ENCODE measurements around the gene CCHCR1. TPM values are rescaled to one million over a fixed set of nuclear protein-coding genes. Genes with fewer than 3 reads are reported as not detected.
"Not testable (repeated sequence)": the region's sequence is repeated elsewhere in the genome, so short reads cannot be mapped to it uniquely, and the experiment has no call there.

CCHCR1 gene
- total RNA-seq, 1 experiment from 2014 or later, result 130 TPM

- DNase-seq (ENCODE audit: low read depth), result no peak
- in situ Hi-C loops (cut with HindIII; ENCODE audit: low pct_unique_long_range_greater_than_20kb, low sequenced_read_pairs), result no loop called here
Measured at GRCh38 chr6:31168606-31169005, 11.0 kb upstream of the CCHCR1 start.

GRCh38 chr6:31165986-31166385, 8.4 kb upstream of the CCHCR1 start:
- DNase-seq (ENCODE audit: low read depth), result no peak
- in situ Hi-C loops (cut with HindIII; ENCODE audit: low pct_unique_long_range_greater_than_20kb, low sequenced_read_pairs), result no loop called here

DNA sequence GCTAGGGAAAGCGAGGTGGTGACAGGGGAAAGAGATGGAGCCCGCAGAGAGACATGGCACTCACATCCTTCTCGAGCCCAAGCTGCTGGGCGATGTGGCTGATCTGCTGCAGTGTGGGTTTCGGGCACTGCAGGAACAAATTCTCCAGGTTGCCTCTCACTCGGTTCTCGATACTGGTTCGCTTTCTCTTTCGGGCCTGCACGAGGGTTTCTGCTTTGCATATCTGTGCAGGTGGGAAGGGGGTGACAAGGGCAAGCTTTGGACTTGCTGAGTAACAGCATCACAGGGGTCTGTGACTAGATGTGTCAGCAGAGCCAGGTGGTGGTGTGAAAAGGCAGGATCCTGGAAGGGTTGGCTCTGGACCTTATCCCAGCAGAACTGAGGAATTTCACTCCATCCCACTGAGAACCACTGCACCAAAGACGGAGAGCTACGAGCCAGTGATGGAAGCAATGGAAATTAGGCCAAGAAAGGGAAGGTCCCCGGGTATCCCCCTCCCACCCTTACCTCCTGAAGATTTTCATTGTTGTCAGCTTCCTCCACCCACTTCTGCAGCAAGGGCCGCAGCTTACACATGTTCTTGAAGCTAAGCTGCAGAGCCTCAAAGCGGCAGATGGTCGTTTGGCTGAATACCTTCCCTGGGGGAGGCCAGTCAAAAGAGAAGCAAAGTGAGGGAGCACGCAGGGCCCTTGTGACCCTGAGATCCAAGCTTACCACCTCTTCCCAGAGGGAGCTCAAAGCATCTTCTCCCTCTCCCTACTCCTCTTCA, 7.6 kb upstream of the CCHCR1 start:
- in situ Hi-C loops (cut with HindIII; ENCODE audit: low pct_unique_long_range_greater_than_20kb, low sequenced_read_pairs); DNase-seq (ENCODE audit: low read depth): not testable (repeated sequence)

DNA sequence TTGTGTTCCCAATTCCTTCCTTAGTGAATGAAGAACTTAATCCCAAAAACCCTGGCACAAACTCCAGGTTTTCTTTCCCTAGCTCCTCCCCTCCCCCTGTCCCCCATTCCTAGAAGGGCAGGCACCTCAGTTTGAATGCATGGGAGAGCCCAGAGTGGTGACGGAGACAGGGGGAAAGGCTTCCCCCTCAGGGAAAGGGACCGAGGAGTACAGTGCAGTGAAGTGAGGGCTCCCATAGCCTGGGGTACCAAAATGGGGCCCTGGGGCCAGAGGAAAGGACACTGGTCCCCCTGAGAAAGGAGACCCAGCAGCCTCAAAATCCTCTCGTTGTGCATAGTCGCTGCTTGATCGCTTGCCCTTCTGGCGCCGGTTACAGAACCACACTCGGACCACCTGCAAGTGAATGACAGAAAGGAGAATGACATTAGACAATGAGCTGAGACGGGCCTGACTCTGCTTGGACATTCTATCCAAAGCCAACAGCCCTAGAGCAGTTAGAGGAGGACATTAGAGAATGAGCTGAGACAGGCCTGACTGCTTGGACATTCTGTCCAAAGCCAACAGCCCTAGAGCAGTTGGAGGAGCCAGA, 7.0 kb upstream of the CCHCR1 start:
- in situ Hi-C loops (cut with HindIII; ENCODE audit: low pct_unique_long_range_greater_than_20kb, low sequenced_read_pairs), result not testable (repeated sequence)

GRCh38 chr6:31163922-31164321, 6.3 kb upstream of the CCHCR1 start:
- DNase-seq (ENCODE audit: low read depth), result no peak
- in situ Hi-C loops (cut with HindIII; ENCODE audit: low pct_unique_long_range_greater_than_20kb, low sequenced_read_pairs), result no loop called here

More for the DNA sequence above, 7.0 kb upstream of the CCHCR1 start:
- not testable (repeated sequence) for DNase-seq (ENCODE audit: low read depth)

DNA sequence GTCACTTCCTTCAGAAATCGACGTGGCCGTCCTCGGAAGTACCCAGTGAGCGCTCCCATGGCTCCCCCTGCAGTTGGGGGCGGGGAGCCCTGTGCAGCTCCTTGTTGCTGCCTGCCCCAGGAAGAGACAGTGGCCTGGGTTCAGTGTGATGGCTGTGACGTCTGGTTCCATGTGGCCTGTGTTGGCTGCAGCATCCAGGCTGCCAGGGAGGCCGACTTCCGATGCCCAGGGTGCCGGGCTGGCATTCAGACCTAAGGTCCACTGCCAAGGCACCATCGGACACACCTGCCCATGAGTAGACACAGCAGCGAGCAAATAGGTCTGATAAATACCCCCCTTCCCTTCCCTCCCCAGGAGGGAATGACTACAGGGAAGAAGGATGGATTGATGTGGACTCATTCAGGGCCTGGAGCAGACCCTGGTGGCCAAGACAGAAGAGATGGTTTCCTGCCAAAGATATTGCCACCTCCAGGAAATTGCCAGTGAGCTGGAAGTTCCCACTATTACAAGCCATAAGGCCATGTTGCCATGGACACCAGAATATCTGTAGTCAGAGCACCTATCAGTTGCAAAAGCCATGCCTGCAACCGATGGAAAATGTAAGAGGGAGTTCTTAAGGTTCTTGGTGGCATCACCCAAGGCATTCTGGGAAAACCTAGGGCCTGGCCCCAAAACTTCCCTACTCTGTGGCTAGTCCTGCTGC, 5.0 kb upstream of the CCHCR1 start:
- in situ Hi-C loops (cut with HindIII; ENCODE audit: low pct_unique_long_range_greater_than_20kb, low sequenced_read_pairs), result no loop called here
- no peak for DNase-seq (ENCODE audit: low read depth)

DNA sequence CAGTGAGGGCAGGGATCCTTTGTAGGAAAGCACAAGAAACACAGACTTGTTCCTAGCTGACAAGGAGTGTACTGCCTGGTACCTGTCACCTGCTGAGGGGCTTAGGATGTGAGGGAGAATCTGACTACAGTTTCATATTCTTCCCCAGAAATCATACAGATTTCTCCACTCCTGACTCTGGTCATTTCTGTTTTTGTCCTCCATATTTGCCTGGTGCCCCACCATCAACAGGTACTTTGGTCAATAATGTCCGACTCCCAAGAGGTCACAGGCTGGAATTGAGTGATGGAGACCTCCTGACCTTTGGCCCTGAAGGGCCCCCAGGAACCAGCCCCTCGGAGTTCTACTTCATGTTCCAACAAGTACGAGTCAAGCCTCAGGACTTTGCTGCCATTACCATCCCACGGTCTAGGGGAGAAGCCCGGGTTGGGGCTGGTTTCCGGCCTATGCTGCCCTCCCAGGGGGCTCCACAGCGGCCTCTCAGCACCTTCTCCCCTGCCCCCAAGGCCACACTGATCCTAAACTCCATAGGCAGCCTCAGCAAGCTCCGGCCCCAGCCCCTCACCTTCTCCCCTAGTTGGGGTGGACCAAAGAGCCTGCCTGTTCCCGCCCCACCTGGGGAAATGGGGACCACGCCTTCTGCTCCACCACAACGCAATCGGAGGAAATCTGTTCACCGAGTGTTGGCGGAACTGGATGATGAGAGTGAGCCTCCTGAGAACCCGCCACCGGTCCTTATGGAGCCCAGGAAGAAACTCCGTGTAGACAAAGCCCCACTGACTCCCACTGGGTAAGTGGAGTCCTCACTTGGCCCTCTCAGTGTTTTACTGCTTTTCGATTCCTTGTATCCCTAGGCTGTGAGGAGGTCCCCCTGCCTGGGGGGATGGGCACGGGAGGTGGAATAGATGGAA, 3.9 kb upstream of the CCHCR1 start:
- no peak for DNase-seq (ENCODE audit: low read depth)
- in situ Hi-C loops (cut with HindIII; ENCODE audit: low pct_unique_long_range_greater_than_20kb, low sequenced_read_pairs), result no loop called here

GRCh38 chr6:31158863-31159855, 1.6 kb upstream of the CCHCR1 start:
- peak; percentile 55 for DNase-seq (ENCODE audit: low read depth)
- in situ Hi-C loops (cut with HindIII; ENCODE audit: low pct_unique_long_range_greater_than_20kb, low sequenced_read_pairs), result no loop called here

- peak; percentile 100 for DNase-seq (ENCODE audit: low read depth)
- in situ Hi-C loops (cut with HindIII; ENCODE audit: low pct_unique_long_range_greater_than_20kb, low sequenced_read_pairs), result no loop called here
Measured at GRCh38 chr6:31158140-31158862, 699 bp upstream of the CCHCR1 start, which contains the start of gene TCF19. TSS of gene TCF19 (plus strand) at chr6:31158589. CDS start at chr6:31159470, 881 bp downstream.

GRCh38 chr6:31156641-31157040, 961 bp downstream of the CCHCR1 start:
- in situ Hi-C loops (cut with HindIII; ENCODE audit: low pct_unique_long_range_greater_than_20kb, low sequenced_read_pairs), result no loop called here

GRCh38 chr6:31154436-31154835, 3.2 kb downstream of the CCHCR1 start:
- in situ Hi-C loops (cut with HindIII; ENCODE audit: low pct_unique_long_range_greater_than_20kb, low sequenced_read_pairs), result no loop called here
- DNase-seq (ENCODE audit: low read depth), result no peak

More at GRCh38 chr6:31156641-31157040, 961 bp downstream of the CCHCR1 start:
- DNase-seq (ENCODE audit: low read depth), result no peak

DNA sequence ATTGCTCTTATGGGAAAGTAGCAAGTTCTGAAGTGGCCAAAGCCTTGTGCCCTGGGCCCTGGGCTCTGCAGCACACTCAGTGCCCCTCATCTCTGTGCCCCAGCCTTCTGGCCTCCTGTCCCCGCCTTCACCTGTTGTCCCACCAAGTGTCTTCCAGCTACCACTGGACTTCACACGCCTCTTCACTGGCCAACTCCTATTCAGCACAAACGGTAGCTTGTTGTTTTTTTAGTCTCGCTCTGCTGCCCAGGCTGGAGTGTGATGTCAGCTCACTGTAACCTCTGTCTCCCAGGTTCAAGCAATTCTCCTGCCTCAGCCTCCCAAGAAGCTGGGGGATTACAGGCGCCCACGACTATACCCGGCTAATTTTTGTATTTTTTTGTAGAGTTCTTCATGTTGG, 4.8 kb downstream of the CCHCR1 start:
- peak; percentile 94 for DNase-seq (ENCODE audit: low read depth)
- in situ Hi-C loops (cut with HindIII; ENCODE audit: low pct_unique_long_range_greater_than_20kb, low sequenced_read_pairs), result no loop called here

DNA sequence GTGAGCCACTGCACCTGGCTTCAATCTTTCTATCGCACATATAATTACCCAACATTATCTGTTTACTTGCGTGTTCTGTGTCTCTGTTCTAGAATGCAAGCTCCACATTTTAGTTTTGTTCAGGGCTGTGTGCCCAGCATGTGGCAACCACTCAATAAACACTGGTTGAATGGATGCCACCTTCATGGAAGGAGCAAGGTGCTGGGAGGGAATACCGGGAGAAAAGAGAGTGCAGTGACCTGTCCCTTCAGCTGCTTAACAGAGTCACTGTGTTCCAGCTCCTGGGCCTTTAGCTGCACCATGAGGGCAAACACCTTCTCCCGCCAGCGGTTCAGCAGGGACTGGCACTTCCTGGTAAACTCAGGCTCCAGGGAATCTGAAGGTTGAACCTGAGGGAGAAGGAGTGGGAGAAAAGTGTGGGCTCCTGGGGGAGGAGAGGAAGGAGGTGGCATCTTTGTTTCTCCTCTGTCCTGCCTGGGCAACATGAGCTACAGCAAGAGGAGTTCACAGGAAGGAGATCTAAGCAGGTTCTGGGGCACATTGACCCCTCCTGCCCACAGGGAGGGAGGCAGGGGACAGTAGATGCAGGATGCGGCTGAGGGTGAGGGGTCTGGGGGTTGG, 7.7 kb downstream of the CCHCR1 start:
- in situ Hi-C loops (cut with HindIII; ENCODE audit: low pct_unique_long_range_greater_than_20kb, low sequenced_read_pairs), result no loop called here
- no peak for DNase-seq (ENCODE audit: low read depth)

- in situ Hi-C loops (cut with HindIII; ENCODE audit: low pct_unique_long_range_greater_than_20kb, low sequenced_read_pairs), result no loop called here
- DNase-seq (ENCODE audit: low read depth), result no peak
Measured at GRCh38 chr6:31145386-31145785, 12.2 kb downstream of the CCHCR1 start.

GRCh38 chr6:31144970-31145340, 12.6 kb downstream of the CCHCR1 start:
- DNase-seq (ENCODE audit: low read depth), result no peak
- in situ Hi-C loops (cut with HindIII; ENCODE audit: low pct_unique_long_range_greater_than_20kb, low sequenced_read_pairs), result no loop called here

GRCh38 chr6:31144296-31144969, 13.2 kb downstream of the CCHCR1 start:
- DNase-seq (ENCODE audit: low read depth), result no peak
- in situ Hi-C loops (cut with HindIII; ENCODE audit: low pct_unique_long_range_greater_than_20kb, low sequenced_read_pairs), result no loop called here

Data from Caki2 (cell line).